Measurements from ENCODE around the gene PAK1.

GRCh38 chr11:77302752-77303151 is 171.1 kb downstream of the PAK1 start:
- TF ChIP-seq POLR2A (IDR thresholded peaks at IDR 0.05; ENCODE audit: low read depth, low read length) (no peak), POLR2AphosphoS5 (IDR thresholded peaks at IDR 0.05; ENCODE audit: insufficient read depth, low read depth, low read length) (no peak), EZH2 (IDR thresholded peaks at IDR 0.05; ENCODE audit: borderline replicate concordance, low read depth, low read length, severe bottlenecking) (no peak)
- TF ChIP-seq, protein P1, sequence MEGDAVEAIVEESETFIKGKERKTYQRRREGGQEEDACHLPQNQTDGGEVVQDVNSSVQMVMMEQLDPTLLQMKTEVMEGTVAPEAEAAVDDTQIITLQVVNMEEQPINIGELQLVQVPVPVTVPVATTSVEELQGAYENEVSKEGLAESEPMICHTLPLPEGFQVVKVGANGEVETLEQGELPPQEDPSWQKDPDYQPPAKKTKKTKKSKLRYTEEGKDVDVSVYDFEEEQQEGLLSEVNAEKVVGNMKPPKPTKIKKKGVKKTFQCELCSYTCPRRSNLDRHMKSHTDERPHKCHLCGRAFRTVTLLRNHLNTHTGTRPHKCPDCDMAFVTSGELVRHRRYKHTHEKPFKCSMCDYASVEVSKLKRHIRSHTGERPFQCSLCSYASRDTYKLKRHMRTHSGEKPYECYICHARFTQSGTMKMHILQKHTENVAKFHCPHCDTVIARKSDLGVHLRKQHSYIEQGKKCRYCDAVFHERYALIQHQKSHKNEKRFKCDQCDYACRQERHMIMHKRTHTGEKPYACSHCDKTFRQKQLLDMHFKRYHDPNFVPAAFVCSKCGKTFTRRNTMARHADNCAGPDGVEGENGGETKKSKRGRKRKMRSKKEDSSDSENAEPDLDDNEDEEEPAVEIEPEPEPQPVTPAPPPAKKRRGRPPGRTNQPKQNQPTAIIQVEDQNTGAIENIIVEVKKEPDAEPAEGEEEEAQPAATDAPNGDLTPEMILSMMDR (IDR thresholded peaks at IDR 0.05; ENCODE audit: extremely low read depth in 1 of 2, insufficient read depth in 1 of 2, low read depth in 1 of 2, low read length in 2 of 2): no peak

Data from endothelial cell of umbilical vein (primary cell).